HG02970 (cell line): ENCODE results near the gene KRTAP23-1.

ENCODE experiments used
- ATAC-seq: cut with Tn5 transposase; IDR thresholded peaks from one replicate; pipeline ENCODE4 v1.9.1; 2021; ENCODE audit warnings: mild to moderate bottlenecking, moderate library complexity, moderate number of reproducible peaks; ENCODE audit not compliant: unreplicated experiment, low FRiP score

Gene KRTAP23-1

GRCh38 chr21:30348506-30348905 is at the start of gene KRTAP23-1:
KRTAP23-1 (minus strand) TSS chr21:30348606; CDS start chr21:30348606, 0 bp downstream.
- no peak for ATAC-seq

DNA sequence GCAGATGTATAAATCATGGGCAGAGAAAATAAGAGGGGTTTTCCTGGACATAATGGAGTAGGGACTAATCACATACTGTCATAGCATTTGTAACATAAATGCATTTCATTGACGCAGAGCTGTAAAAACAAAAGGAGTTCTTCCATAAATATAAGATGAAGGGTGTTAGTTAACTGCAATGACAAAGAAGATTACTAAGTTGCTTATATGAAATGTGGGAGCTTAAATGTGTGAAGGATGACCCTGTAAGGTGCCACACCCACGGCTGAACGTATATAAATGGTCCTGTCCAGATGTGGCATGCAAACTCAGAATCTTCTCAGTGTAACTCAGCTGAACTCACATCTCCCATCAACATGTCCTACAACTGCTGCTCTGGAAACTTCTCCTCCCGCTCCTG is 47.3 kb upstream of the KRTAP23-1 start, which contains the start of gene KRTAP13-1:
TSS of gene KRTAP13-1 (plus strand) at position 301 of the 400 bp plus-strand sequence. CDS start at position 357, 56 bp downstream.
- no peak for ATAC-seq

GRCh38 chr21:30391492-30392025 is 43.2 kb upstream of the KRTAP23-1 start:
- ATAC-seq: no peak

- no peak for ATAC-seq
Measured at GRCh38 chr21:30382201-30382600, 33.8 kb upstream of the KRTAP23-1 start.

DNA sequence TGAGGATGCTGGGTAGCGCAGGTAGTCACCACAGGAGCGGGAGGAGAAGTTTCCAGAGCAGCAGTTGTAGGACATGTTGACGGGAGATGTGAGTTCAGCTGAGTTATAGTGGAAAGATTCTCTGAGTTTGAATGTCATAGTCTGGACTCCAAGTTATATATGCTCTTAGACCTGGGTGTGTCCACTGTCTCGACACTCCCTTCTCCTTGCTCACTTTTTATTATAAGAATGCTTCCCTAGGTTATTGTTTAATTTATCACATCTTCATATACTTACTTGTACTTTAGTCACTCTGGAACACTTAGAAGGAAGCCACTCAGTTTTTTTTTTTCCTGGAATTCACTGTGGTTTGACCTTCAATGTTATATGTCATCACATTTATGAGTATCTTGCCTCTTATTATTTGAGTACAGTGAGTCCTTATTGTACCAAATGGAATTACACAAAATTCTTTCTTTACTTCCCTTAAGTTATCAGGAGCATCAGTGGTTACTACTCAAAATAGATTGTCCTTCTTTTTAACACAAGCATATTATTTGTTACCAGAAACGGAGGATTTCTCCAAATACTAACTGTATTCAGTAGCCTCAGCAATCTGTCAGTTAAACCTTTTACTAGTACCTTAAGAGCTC is 23.8 kb upstream of the KRTAP23-1 start, which contains the start of gene KRTAP13-2:
TSS of gene KRTAP13-2 (minus strand) at position 133 of the 632 bp plus-strand sequence. CDS start at position 75, 58 bp downstream.
- no peak for ATAC-seq

GRCh38 chr21:30355906-30356305 is 7.5 kb upstream of the KRTAP23-1 start:
- ATAC-seq: no peak

DNA sequence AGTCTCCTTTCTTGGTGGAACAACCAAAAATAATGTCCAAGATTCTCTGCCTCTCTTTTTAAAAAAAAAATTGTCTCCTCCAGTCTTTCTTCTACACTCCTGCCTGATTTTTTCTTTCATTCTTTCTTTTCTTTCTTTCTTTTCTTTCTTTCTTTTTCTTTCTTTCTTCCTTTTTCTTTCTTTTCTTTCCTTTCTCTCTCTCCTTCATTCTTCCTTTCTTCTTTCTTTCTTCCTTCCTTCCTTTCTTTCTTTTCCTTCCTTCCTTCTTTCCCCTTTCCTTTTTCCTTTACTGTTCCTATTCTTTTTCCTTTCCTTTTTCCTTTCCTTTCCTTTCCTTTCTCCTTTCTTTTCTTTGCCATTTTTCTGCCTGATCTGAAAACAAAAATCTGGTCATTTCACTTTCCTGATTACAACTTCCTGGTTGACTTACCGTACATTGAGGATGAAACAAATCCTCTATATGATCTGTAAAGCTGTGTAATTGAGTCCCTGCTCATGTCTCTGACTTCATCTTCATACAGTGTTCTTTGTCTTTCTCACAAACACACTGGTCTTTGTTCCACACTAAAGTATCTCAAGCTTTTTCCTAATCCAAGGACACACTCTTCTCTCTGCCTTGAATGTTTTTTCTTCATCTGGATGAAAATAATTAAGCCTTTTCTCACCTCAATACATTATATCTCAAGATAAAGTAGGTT is 6.1 kb upstream of the KRTAP23-1 start:
- no peak for ATAC-seq

GRCh38 chr21:30351534-30351933 is 3.1 kb upstream of the KRTAP23-1 start:
- ATAC-seq: no peak

GRCh38 chr21:30349572-30349971 is 1.2 kb upstream of the KRTAP23-1 start:
- no peak for ATAC-seq

- no peak for ATAC-seq
Measured at GRCh38 chr21:30345014-30345413, 3.4 kb downstream of the KRTAP23-1 start.

- no peak for ATAC-seq
Measured at GRCh38 chr21:30340714-30341573, 7.5 kb downstream of the KRTAP23-1 start.

- no peak for ATAC-seq
Measured at GRCh38 chr21:30338717-30339116, 9.7 kb downstream of the KRTAP23-1 start.

DNA sequence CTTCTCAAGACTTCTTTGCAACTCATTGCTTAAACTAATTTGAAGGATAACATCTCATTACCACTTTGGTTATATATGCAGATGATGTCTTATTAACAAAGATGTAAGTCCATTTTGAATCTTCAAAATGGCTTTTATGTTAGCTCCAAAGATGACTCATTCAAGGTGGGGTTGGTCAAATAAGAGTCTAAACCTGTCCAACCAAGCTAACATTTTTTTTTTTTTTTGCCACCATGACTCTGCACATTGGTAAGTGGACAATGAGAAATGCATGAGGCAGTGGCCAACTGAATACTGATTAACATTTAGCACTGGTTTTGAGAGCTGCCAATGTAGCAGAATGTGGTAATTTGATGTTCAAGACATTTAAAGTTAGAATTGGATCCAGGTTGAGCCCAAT is 10.6 kb downstream of the KRTAP23-1 start:
- no peak for ATAC-seq

GRCh38 chr21:30337276-30337744 is 11.1 kb downstream of the KRTAP23-1 start, which contains the start of gene KRTAP27-1:
KRTAP27-1 (minus strand) TSS chr21:30337694; CDS start chr21:30337668, 26 bp downstream.
- ATAC-seq: no peak

DNA sequence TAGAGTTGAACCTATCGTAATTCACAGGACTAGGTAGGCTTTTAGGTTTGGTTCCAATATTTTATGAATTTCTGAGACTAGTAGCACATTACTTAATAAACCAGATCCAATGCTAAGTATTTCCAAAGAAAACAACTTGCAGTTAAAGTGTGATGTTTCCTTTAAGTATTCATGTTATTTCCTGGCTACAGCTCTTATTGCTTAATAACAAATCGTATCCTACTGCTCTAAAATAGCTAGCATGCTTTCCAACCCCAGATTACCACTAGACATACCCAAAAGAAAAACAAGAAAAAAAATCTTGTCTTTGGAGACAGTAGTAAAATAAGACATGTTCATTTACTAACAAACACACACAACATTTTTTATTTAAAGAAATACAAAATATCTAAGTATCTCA is 11.8 kb downstream of the KRTAP23-1 start:
- no peak for ATAC-seq

- no peak for ATAC-seq
Measured at GRCh38 chr21:30333736-30334135, 14.7 kb downstream of the KRTAP23-1 start.

DNA sequence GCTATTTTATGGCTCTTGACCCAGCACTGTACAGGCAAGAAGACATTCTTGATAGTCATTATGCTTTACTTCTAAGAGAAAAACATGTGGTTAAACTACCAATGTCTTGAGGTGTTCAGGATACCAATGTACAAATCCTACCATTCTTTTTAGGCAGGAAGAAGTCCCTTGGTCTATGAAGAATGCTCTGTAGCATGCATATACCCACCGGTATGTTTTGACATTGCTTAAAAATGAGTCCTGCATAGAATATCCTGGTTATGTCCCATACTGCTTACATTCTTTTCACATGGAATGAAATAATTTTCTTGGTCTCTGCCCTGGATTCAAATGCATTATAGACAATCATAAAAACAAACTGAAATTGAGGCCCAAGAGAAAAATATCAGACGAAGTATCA is 15.7 kb downstream of the KRTAP23-1 start:
- no peak for ATAC-seq

DNA sequence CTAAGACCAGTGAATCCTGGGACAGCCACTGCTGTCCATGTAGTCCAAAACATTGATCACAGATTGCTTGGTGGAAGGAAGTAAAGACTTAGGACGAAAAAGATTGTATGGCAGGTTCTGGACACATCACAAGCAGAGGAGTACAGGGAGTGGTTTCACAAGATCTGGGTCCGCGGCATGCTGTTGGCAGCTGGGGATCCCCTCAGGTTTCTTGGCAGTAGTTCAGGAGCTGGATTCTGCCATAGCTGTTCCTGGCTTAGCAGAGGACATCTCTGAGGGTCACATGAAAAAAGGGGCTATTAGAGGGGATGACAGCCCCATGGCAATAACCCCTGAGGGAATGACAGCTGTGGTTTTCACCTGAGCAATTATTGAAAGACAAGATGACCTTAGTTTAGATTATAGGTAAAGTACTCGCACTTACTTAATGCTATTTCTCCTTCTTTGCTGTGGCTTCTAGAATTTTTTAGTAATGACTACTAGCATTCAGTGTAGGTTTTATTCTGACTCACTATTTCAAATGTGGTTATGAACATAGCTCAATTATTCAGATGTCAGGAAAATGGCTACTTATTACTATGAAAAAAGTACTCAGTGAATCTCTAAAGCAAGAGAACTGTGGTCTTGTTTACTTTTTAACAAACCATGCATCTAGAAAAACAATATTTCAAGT is 19.1 kb downstream of the KRTAP23-1 start:
- no peak for ATAC-seq

- ATAC-seq: no peak
Measured at GRCh38 chr21:30326390-30326789, 22.0 kb downstream of the KRTAP23-1 start.

- ATAC-seq: no peak
Measured at GRCh38 chr21:30320215-30320614, 28.2 kb downstream of the KRTAP23-1 start, which contains the start of gene KRTAP26-1. KRTAP26-1 (minus strand) TSS chr21:30320315; CDS start chr21:30320035, 280 bp downstream.
